Skin epidermis (tissue), 12 donors: ENCODE data around the gene IQCE.
"Not testable (repeated sequence)": the region's sequence is repeated elsewhere in the genome, so short reads cannot be mapped to it uniquely, and the experiment has no call there.

ENCODE experiments used
- H3K27ac ChIP-seq, 21 experiments: fragments of 200-600 bp; sonication (generic) in 11 of 21; one replicate each; pipeline ENCODE4 v1.5.0; 2020; ENCODE audit warnings: mild to moderate bottlenecking in 3 of 21, inconsistent platforms in 2 of 21, moderate library complexity in 2 of 21
- H3K4me3 ChIP-seq, 7 experiments: fragments of 200-600 bp; sonication (generic) in 2 of 7; one replicate each; pipeline ENCODE4 v1.5.0; 2020; ENCODE audit warnings: inconsistent platforms in 2 of 7, mild to moderate bottlenecking in 2 of 7, moderate library complexity in 1 of 7

Gene IQCE

GRCh38 chr7:2608921-2609411 lies 50.2 kb downstream of the IQCE start:
- no peak overlapping the region for H3K4me3 ChIP-seq

GRCh38 chr7:2609646-2610045 lies 50.9 kb downstream of the IQCE start:
- H3K4me3 ChIP-seq: not testable (repeated sequence)
- peak overlapping the region in 14 of 21 experiments; percentile 0 to 83 (median 44) for H3K27ac ChIP-seq

More at GRCh38 chr7:2608921-2609411, 50.2 kb downstream of the IQCE start:
- H3K27ac ChIP-seq: peak overlapping the region in 16 of 21 experiments; percentile 0 to 83 (median 44)

GRCh38 chr7:2610466-2610865 lies 51.7 kb downstream of the IQCE start:
- peak overlapping the region in 2 of 21 experiments; percentile 17 to 46 for H3K27ac ChIP-seq
- H3K4me3 ChIP-seq: no peak overlapping the region

GRCh38 chr7:2610898-2611297 lies 52.1 kb downstream of the IQCE start:
- H3K27ac ChIP-seq: peak overlapping the region in 2 of 21 experiments; percentile 17 to 46
- no peak overlapping the region for H3K4me3 ChIP-seq

- Histone ChIP-seq H3K27ac (no peak overlapping the region), H3K4me3 (no peak overlapping the region)
These were observed 52.6 kb downstream of the IQCE start for GRCh38 chr7:2611401-2611800.

GRCh38 chr7:2611922-2612321 lies 53.1 kb downstream of the IQCE start:
- Histone ChIP-seq H3K4me3 (no peak overlapping the region), H3K27ac (no peak overlapping the region)

- H3K4me3 ChIP-seq: no peak overlapping the region
- peak overlapping the region in 2 of 21 experiments; percentile 41 to 46 for H3K27ac ChIP-seq
These were observed 53.8 kb downstream of the IQCE start for GRCh38 chr7:2612445-2613097.

GRCh38 chr7:2613098-2613930 lies 54.5 kb downstream of the IQCE start:
- Histone ChIP-seq H3K27ac (peak overlapping the region in 13 of 21 experiments; percentile 0 to 71 (median 41)), H3K4me3 (no peak overlapping the region)

- peak overlapping the region in 11 of 21 experiments; percentile 0 to 71 (median 45) for H3K27ac ChIP-seq
- no peak overlapping the region for H3K4me3 ChIP-seq
These were observed 55.3 kb downstream of the IQCE start for GRCh38 chr7:2613931-2614600.

GRCh38 chr7:2614631-2615330 lies 56.0 kb downstream of the IQCE start:
- H3K27ac ChIP-seq: peak overlapping the region in 8 of 21 experiments; percentile 0 to 71 (median 40)
- no peak overlapping the region for H3K4me3 ChIP-seq

- H3K4me3 ChIP-seq: no peak overlapping the region
- H3K27ac ChIP-seq: no peak overlapping the region
These were observed 57.9 kb downstream of the IQCE start for GRCh38 chr7:2616387-2617324.

- Histone ChIP-seq H3K27ac (no peak overlapping the region), H3K4me3 (no peak overlapping the region)
These were observed 58.6 kb downstream of the IQCE start for GRCh38 chr7:2617325-2617905.

GRCh38 chr7:2619116-2619515 lies 60.3 kb downstream of the IQCE start:
- H3K27ac ChIP-seq: peak overlapping the region in 1 of 21 experiments; percentile 3
- no peak overlapping the region for H3K4me3 ChIP-seq

- H3K4me3 ChIP-seq: no peak overlapping the region
These were observed 62.5 kb downstream of the IQCE start for GRCh38 chr7:2621061-2621828.

GRCh38 chr7:2621948-2622640 lies 63.3 kb downstream of the IQCE start:
- H3K4me3 ChIP-seq: no peak overlapping the region
- peak overlapping the region in 1 of 21 experiments; percentile 35 for H3K27ac ChIP-seq

More at GRCh38 chr7:2621061-2621828, 62.5 kb downstream of the IQCE start:
- H3K27ac ChIP-seq: peak overlapping the region in 2 of 21 experiments; percentile 11 to 29

GRCh38 chr7:2622869-2623697 lies 64.3 kb downstream of the IQCE start:
- no peak overlapping the region for H3K4me3 ChIP-seq
- H3K27ac ChIP-seq: peak overlapping the region in 2 of 21 experiments; percentile 18 to 58
